Measurements from ENCODE around the gene BTBD9.

The BTBD9 gene

GRCh38 chr6:38174806-38175495 is 464.8 kb downstream of the BTBD9 start:
- no peak for DNase-seq (ENCODE audit: low spot score)

GRCh38 chr6:38174315-38174714 is 465.4 kb downstream of the BTBD9 start:
- no peak for DNase-seq (ENCODE audit: low spot score)

GRCh38 chr6:38173909-38174308 is 465.8 kb downstream of the BTBD9 start:
- no peak for DNase-seq (ENCODE audit: low spot score)

- no peak for DNase-seq (ENCODE audit: low spot score)
Measured at GRCh38 chr6:38172739-38173410, 466.9 kb downstream of the BTBD9 start.

- DNase-seq (ENCODE audit: low spot score), result no peak
Measured at GRCh38 chr6:38171997-38172738, 467.6 kb downstream of the BTBD9 start.

GRCh38 chr6:38170666-38171355 is 468.9 kb downstream of the BTBD9 start:
- no peak for DNase-seq (ENCODE audit: low spot score)

- no peak for DNase-seq (ENCODE audit: low spot score)
Measured at GRCh38 chr6:38169977-38170526, 469.7 kb downstream of the BTBD9 start.

GRCh38 chr6:38169221-38169976 is 470.3 kb downstream of the BTBD9 start:
- no peak for DNase-seq (ENCODE audit: low spot score)

GRCh38 chr6:38168699-38169098 is 471.0 kb downstream of the BTBD9 start:
- no peak for DNase-seq (ENCODE audit: low spot score)

GRCh38 chr6:38168126-38168525 is 471.6 kb downstream of the BTBD9 start:
- no peak for DNase-seq (ENCODE audit: low spot score)

GRCh38 chr6:38167598-38167997 is 472.1 kb downstream of the BTBD9 start:
- no peak for DNase-seq (ENCODE audit: low spot score)

- no peak for DNase-seq (ENCODE audit: low spot score)
Measured at GRCh38 chr6:38166411-38167240, 473.1 kb downstream of the BTBD9 start.

- DNase-seq (ENCODE audit: low spot score), result no peak
Measured at GRCh38 chr6:38164671-38165108, 475.0 kb downstream of the BTBD9 start.

GRCh38 chr6:38164131-38164481 is 475.6 kb downstream of the BTBD9 start:
- DNase-seq (ENCODE audit: low spot score), result no peak

GRCh38 chr6:38163186-38164130 is 476.3 kb downstream of the BTBD9 start:
- no peak for DNase-seq (ENCODE audit: low spot score)

- DNase-seq (ENCODE audit: low spot score), result no peak
Measured at GRCh38 chr6:38162493-38163185, 477.1 kb downstream of the BTBD9 start.

GRCh38 chr6:38161754-38162492 is 477.8 kb downstream of the BTBD9 start:
- no peak for DNase-seq (ENCODE audit: low spot score)

GRCh38 chr6:38161331-38161730 is 478.4 kb downstream of the BTBD9 start:
- no peak for DNase-seq (ENCODE audit: low spot score)

Measured in hematopoietic multipotent progenitor cell treated with erythropoietin and hydrocortisone succinate and interleukin-3 and kit ligand, for 17 days (in vitro differentiated cells).